ENCODE data around the gene CYB561.

DNA sequence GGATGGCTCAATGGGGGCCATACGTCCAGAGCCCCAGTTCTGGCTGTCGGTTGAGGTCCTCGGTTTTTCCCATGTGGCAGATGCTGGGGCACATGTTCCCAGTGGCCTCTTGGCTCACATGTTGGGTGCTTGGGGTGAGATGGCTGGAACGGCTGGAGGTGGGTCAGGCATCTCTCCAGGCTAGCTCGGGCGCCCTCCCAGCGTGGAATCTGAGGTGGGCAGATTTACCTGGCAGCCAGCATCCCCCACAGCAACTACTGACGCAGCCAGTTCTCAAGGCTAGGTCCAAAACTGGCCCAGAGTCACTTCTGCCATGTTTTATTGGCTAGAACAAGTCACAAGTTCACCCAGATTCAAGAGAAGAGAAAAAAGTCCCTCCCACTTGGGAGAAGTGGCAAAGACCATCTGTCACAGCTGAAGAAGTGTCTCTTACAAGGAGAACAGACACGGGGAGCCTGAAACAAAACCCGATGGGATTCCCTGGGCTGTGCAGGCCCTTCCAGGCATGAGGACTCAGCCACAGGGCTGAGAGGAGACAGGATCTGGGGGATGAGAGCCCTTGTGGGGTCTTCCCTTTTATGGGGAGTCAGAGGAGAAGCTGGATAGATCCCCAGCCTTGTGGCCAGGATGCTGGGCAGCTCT lies 46.0 kb upstream of the CYB561 start:
- TF ChIP-seq, protein P1, sequence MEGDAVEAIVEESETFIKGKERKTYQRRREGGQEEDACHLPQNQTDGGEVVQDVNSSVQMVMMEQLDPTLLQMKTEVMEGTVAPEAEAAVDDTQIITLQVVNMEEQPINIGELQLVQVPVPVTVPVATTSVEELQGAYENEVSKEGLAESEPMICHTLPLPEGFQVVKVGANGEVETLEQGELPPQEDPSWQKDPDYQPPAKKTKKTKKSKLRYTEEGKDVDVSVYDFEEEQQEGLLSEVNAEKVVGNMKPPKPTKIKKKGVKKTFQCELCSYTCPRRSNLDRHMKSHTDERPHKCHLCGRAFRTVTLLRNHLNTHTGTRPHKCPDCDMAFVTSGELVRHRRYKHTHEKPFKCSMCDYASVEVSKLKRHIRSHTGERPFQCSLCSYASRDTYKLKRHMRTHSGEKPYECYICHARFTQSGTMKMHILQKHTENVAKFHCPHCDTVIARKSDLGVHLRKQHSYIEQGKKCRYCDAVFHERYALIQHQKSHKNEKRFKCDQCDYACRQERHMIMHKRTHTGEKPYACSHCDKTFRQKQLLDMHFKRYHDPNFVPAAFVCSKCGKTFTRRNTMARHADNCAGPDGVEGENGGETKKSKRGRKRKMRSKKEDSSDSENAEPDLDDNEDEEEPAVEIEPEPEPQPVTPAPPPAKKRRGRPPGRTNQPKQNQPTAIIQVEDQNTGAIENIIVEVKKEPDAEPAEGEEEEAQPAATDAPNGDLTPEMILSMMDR (IDR thresholded peaks at IDR 0.05) = no peak
- no peak for TF ChIP-seq EZH2 (IDR thresholded peaks at IDR 0.05; ENCODE audit: borderline replicate concordance, insufficient read depth, low read depth, low read length, poor library complexity, severe bottlenecking)
